Measurements from ENCODE around the gene PGAP2.

PGAP2 gene

GRCh38 chr11:3834349-3834663 lies 25.9 kb downstream of the PGAP2 start:
- DNase-seq: no peak

- peak; percentile 80 for DNase-seq
Measured at GRCh38 chr11:3834664-3835461, 26.5 kb downstream of the PGAP2 start.

- no peak for DNase-seq
Measured at GRCh38 chr11:3835751-3836150, 27.4 kb downstream of the PGAP2 start.

- peak; percentile 49 for DNase-seq
Measured at GRCh38 chr11:3836903-3837302, 28.5 kb downstream of the PGAP2 start.

GRCh38 chr11:3837793-3838192 lies 29.4 kb downstream of the PGAP2 start:
- DNase-seq: peak; percentile 94

- DNase-seq: peak; percentile 56
Measured at GRCh38 chr11:3838504-3838903, 30.1 kb downstream of the PGAP2 start.

- no peak for DNase-seq
Measured at GRCh38 chr11:3840004-3840869, 31.9 kb downstream of the PGAP2 start.

GRCh38 chr11:3840870-3841425 lies 32.6 kb downstream of the PGAP2 start, which contains the start of gene RHOG:
Gene RHOG (minus strand): TSS chr11:3840959. CDS start chr11:3828138, 12,821 bp downstream.
- DNase-seq: no peak

GRCh38 chr11:3841426-3842350 lies 33.3 kb downstream of the PGAP2 start:
- DNase-seq: peak; percentile 98

- DNase-seq: no peak
Measured at GRCh38 chr11:3843326-3843725, 35.0 kb downstream of the PGAP2 start.

- peak; percentile 83 for DNase-seq
Measured at GRCh38 chr11:3845246-3845645, 36.9 kb downstream of the PGAP2 start.

GRCh38 chr11:3845670-3846069 lies 37.3 kb downstream of the PGAP2 start:
- no peak for DNase-seq

GRCh38 chr11:3849297-3849874 lies 41.0 kb downstream of the PGAP2 start:
- peak; percentile 64 for DNase-seq

GRCh38 chr11:3853545-3853842 lies 45.1 kb downstream of the PGAP2 start:
- no peak for DNase-seq

- DNase-seq: peak; percentile 70
Measured at GRCh38 chr11:3853899-3854659, 45.7 kb downstream of the PGAP2 start.

- no peak for DNase-seq
Measured at GRCh38 chr11:3854660-3854976, 46.3 kb downstream of the PGAP2 start.

- DNase-seq: peak; percentile 95
Measured at GRCh38 chr11:3854977-3855807, 46.8 kb downstream of the PGAP2 start, which contains the start of gene STIM1. Gene STIM1 (plus strand): TSS chr11:3855664. CDS start chr11:3856271, 607 bp downstream.

GRCh38 chr11:3855808-3856491 lies 47.6 kb downstream of the PGAP2 start:
- peak; percentile 51 for DNase-seq

GRCh38 chr11:3856856-3857553 lies 48.6 kb downstream of the PGAP2 start:
- DNase-seq: no peak

All from inflammatory macrophage treated with lipopolysaccharide for 4 hours (primary cell).